Ishikawa (cell line): Measurements from ENCODE around the gene NGFR.

ENCODE experiments used
- CEBPB ChIP-seq: IDR thresholded peaks from 2 replicates; pipeline ENCODE4 v1.6.1; 2012
- CREB1 ChIP-seq: IDR thresholded peaks from 2 replicates; pipeline ENCODE4 v1.6.1; 2012; ENCODE audit warnings: low read depth
- EGR1 ChIP-seq: IDR thresholded peaks from 2 replicates; pipeline ENCODE4 v1.6.1; 2012
- EP300 ChIP-seq: IDR thresholded peaks from 2 replicates; pipeline ENCODE4 v1.6.1; 2012; ENCODE audit warnings: borderline replicate concordance
- FOXM1 ChIP-seq: IDR thresholded peaks from 2 replicates; pipeline ENCODE4 v1.6.1; 2012; ENCODE audit warnings: low read depth, borderline replicate concordance
- NFIC ChIP-seq: IDR thresholded peaks from 2 replicates; pipeline ENCODE4 v1.6.1; 2012
- RAD21 ChIP-seq: IDR thresholded peaks from 2 replicates; pipeline ENCODE4 v1.6.1; 2012; ENCODE audit warnings: low read depth
- TAF1 ChIP-seq: IDR thresholded peaks from 2 replicates; pipeline ENCODE4 v1.6.1; 2012; ENCODE audit warnings: low read depth, mild to moderate bottlenecking
- TCF12 ChIP-seq: IDR thresholded peaks from 2 replicates; pipeline ENCODE4 v1.6.1; 2012; ENCODE audit warnings: low read depth
- TEAD4 ChIP-seq: IDR thresholded peaks from 2 replicates; pipeline ENCODE4 v1.6.1; 2012
- USF1 ChIP-seq: IDR thresholded peaks from 2 replicates; pipeline ENCODE4 v1.6.1; 2012
- YY1 ChIP-seq: IDR thresholded peaks from 2 replicates; pipeline ENCODE4 v1.6.1; 2012; ENCODE audit warnings: low read depth
- ZBTB7A ChIP-seq: IDR thresholded peaks from 2 replicates; pipeline ENCODE4 v1.6.1; 2012; ENCODE audit warnings: low read depth
- TF ChIP-seq, protein P1 (sequence below): IDR thresholded peaks from 2 replicates; pipeline ENCODE4 v1.6.1; 2012
- TF ChIP-seq, protein P2 (sequence below): IDR thresholded peaks from 2 replicates; pipeline ENCODE4 v1.6.1; 2012; ENCODE audit warnings: low read depth, mild to moderate bottlenecking

Gene NGFR

DNA sequence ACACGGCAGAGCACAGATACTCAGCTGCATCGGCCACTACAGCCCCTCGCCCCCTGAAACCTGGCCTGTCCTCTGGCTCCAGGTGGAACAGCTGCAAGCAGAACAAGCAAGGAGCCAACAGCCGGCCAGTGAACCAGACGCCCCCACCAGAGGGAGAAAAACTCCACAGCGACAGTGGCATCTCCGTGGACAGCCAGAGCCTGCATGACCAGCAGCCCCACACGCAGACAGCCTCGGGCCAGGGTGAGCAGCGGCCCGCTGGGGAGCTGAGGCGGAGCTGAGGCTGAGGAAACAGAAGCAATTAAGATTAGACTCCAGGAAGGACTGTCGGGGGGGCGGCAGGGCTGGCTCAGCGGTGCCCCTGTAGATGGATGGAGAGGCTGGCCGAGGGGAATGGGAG is 16.7 kb downstream of the NGFR start:
- TF ChIP-seq RAD21 (no peak), TCF12 (no peak), ZBTB7A (no peak), USF1 (no peak), CREB1 (no peak), FOXM1 (no peak), TEAD4 (no peak), YY1 (no peak), TAF1 (no peak), EP300 (no peak), EGR1 (no peak), NFIC (no peak), CEBPB (no peak)
- TF ChIP-seq, protein P1, sequence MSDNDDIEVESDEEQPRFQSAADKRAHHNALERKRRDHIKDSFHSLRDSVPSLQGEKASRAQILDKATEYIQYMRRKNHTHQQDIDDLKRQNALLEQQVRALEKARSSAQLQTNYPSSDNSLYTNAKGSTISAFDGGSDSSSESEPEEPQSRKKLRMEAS = no peak
- TF ChIP-seq, protein P2, sequence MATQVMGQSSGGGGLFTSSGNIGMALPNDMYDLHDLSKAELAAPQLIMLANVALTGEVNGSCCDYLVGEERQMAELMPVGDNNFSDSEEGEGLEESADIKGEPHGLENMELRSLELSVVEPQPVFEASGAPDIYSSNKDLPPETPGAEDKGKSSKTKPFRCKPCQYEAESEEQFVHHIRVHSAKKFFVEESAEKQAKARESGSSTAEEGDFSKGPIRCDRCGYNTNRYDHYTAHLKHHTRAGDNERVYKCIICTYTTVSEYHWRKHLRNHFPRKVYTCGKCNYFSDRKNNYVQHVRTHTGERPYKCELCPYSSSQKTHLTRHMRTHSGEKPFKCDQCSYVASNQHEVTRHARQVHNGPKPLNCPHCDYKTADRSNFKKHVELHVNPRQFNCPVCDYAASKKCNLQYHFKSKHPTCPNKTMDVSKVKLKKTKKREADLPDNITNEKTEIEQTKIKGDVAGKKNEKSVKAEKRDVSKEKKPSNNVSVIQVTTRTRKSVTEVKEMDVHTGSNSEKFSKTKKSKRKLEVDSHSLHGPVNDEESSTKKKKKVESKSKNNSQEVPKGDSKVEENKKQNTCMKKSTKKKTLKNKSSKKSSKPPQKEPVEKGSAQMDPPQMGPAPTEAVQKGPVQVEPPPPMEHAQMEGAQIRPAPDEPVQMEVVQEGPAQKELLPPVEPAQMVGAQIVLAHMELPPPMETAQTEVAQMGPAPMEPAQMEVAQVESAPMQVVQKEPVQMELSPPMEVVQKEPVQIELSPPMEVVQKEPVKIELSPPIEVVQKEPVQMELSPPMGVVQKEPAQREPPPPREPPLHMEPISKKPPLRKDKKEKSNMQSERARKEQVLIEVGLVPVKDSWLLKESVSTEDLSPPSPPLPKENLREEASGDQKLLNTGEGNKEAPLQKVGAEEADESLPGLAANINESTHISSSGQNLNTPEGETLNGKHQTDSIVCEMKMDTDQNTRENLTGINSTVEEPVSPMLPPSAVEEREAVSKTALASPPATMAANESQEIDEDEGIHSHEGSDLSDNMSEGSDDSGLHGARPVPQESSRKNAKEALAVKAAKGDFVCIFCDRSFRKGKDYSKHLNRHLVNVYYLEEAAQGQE = no peak

- TF ChIP-seq FOXM1 = no peak
- no peak for TF ChIP-seq TAF1
- TF ChIP-seq, protein P1 = no peak
- TF ChIP-seq CEBPB = no peak
These were observed 17.4 kb downstream of the NGFR start for GRCh38 chr17:49512296-49513043.

GRCh38 chr17:49513044-49513395 is 17.9 kb downstream of the NGFR start:
- no peak for TF ChIP-seq CREB1
- TF ChIP-seq NFIC = no peak
- TF ChIP-seq, protein P2 = no peak
- TF ChIP-seq EP300 = no peak
- TF ChIP-seq TAF1 = no peak
- TF ChIP-seq, protein P1 = no peak
- no peak for TF ChIP-seq RAD21
- TF ChIP-seq ZBTB7A = no peak
- no peak for TF ChIP-seq USF1
- TF ChIP-seq YY1 = no peak
- TF ChIP-seq TCF12 = no peak
- TF ChIP-seq TEAD4 = no peak
- TF ChIP-seq EGR1 = no peak
- no peak for TF ChIP-seq FOXM1
- no peak for TF ChIP-seq CEBPB

DNA sequence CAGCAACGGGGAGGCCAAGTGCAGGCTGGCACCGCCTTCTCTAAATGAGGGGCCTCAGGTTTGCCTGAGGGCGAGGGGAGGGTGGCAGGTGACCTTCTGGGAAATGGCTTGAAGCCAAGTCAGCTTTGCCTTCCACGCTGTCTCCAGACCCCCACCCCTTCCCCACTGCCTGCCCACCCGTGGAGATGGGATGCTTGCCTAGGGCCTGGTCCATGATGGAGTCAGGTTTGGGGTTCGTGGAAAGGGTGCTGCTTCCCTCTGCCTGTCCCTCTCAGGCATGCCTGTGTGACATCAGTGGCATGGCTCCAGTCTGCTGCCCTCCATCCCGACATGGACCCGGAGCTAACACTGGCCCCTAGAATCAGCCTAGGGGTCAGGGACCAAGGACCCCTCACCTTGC is 18.5 kb downstream of the NGFR start:
- TF ChIP-seq FOXM1 = no peak
- no peak for TF ChIP-seq TCF12
- no peak for TF ChIP-seq YY1
- TF ChIP-seq EP300 = no peak
- no peak for TF ChIP-seq USF1
- TF ChIP-seq RAD21 = no peak
- TF ChIP-seq EGR1 = no peak
- TF ChIP-seq ZBTB7A = no peak
- TF ChIP-seq, protein P2 = no peak
- TF ChIP-seq CREB1 = no peak
